WTC11 (cell line): ENCODE data around the gene PIM1. TPM values are rescaled to one million over a fixed set of nuclear protein-coding genes. Genes with fewer than 3 reads are reported as not detected.
"Not testable (repeated sequence)": the region's sequence is repeated elsewhere in the genome, so short reads cannot be mapped to it uniquely, and the experiment has no call there.

Experiments used
- ATAC-seq: fragments of 200-7000 bp; cut with Tn5 transposase; 2 replicates; pipeline ENCODE4 v1.10.0; 2021; ENCODE audit warnings: mild to moderate bottlenecking, moderate library complexity
- CTCF ChIA-PET: fragments of 300-600 bp; sonication (Branson Sonifier 250); formaldehyde crosslinking; loops from one replicate; lab custom pipeline; 2021; ENCODE audit warnings: antibody characterized with exemption; lab: Charles Lee
- POLR2A ChIA-PET: fragments of 350-600 bp; sonication (Branson Sonifier 250); formaldehyde crosslinking; loops from one replicate; lab custom pipeline; 2021; ENCODE audit warnings: antibody characterized with exemption; lab: Charles Lee
- DNase-seq: peaks from one replicate; pipeline ENCODE4 v3.0.0; 2021; ENCODE audit warnings: low spot score
- H3K27ac Mint-ChIP-seq: 2 replicates; pipeline ENCODE4 v1.8.0; 2021; ENCODE audit warnings: mixed read lengths
- H3K27me3 Mint-ChIP-seq: 2 replicates; pipeline ENCODE4 v1.8.0; 2021; ENCODE audit warnings: low read depth, mild to moderate bottlenecking, moderate library complexity, mixed read lengths
- H3K36me3 Mint-ChIP-seq: 2 replicates; pipeline ENCODE4 v1.8.0; 2021; ENCODE audit warnings: mixed read lengths
- H3K4me1 Mint-ChIP-seq: 2 replicates; pipeline ENCODE4 v1.8.0; 2022; ENCODE audit warnings: mixed read lengths
- H3K4me3 Mint-ChIP-seq: 2 replicates; pipeline ENCODE4 v1.8.0; 2021; ENCODE audit warnings: mild to moderate bottlenecking, moderate library complexity, mixed read lengths
- H3K9me3 Mint-ChIP-seq: 2 replicates; pipeline ENCODE4 v1.8.0; 2021; ENCODE audit warnings: mixed read lengths
- CBFB ChIP-seq: sonication (generic); formaldehyde crosslinking; IDR thresholded peaks from 2 replicates; pipeline ENCODE4 v1.8.1; 2022; ENCODE audit warnings: mild to moderate bottlenecking, low read depth, missing genetic modification reagents
- E2F1 ChIP-seq: sonication (generic); formaldehyde crosslinking; IDR thresholded peaks from 2 replicates; pipeline ENCODE4 v1.8.0; 2022; ENCODE audit warnings: mild to moderate bottlenecking, missing genetic modification reagents
- EMX1 ChIP-seq: fragments of 250-450 bp; sonication (Bioruptor Pico); IDR thresholded peaks from 2 replicates; pipeline ENCODE4 v1.8.0; 2021; ENCODE audit warnings: mild to moderate bottlenecking
- ERG ChIP-seq: fragments of 250-450 bp; sonication (Bioruptor Pico); IDR thresholded peaks from 2 replicates; pipeline ENCODE4 v1.8.0; 2021; ENCODE audit warnings: mild to moderate bottlenecking
- FOXJ3 ChIP-seq: sonication (generic); formaldehyde crosslinking; IDR thresholded peaks from 2 replicates; pipeline ENCODE4 v1.9.0; 2021; ENCODE audit warnings: missing genetic modification reagents, mild to moderate bottlenecking, borderline replicate concordance
- FOXK1 ChIP-seq: sonication (generic); formaldehyde crosslinking; IDR thresholded peaks from 2 replicates; pipeline ENCODE4 v1.8.0; 2022; ENCODE audit warnings: mild to moderate bottlenecking, moderate library complexity, missing genetic modification reagents
- GABPB1 ChIP-seq: sonication (generic); formaldehyde crosslinking; IDR thresholded peaks from 2 replicates; pipeline ENCODE4 v1.8.1; 2023; ENCODE audit warnings: mild to moderate bottlenecking, missing genetic modification reagents
- IRF2 ChIP-seq: sonication (generic); formaldehyde crosslinking; IDR thresholded peaks from 2 replicates; pipeline ENCODE4 v1.8.0; 2022; ENCODE audit warnings: low read depth, missing genetic modification reagents, borderline replicate concordance
- MXD4 ChIP-seq: fragments of 250-450 bp; sonication (Bioruptor Pico); IDR thresholded peaks from 2 replicates; pipeline ENCODE4 v1.8.0; 2021; ENCODE audit warnings: mild to moderate bottlenecking, moderate library complexity, borderline replicate concordance
- MYBL2 ChIP-seq: sonication (generic); formaldehyde crosslinking; IDR thresholded peaks from 2 replicates; pipeline ENCODE4 v1.8.1; 2023; ENCODE audit warnings: mild to moderate bottlenecking, moderate library complexity, missing genetic modification reagents
- NFYB ChIP-seq: sonication (generic); formaldehyde crosslinking; conservative IDR thresholded peaks from 2 replicates; pipeline ENCODE4 v1.8.0; 2022; ENCODE audit warnings: low read depth, missing genetic modification reagents
- NR1H2 ChIP-seq: sonication (generic); formaldehyde crosslinking; IDR thresholded peaks from 2 replicates; pipeline ENCODE4 v1.9.0; 2021; ENCODE audit warnings: mild to moderate bottlenecking, moderate library complexity, missing genetic modification reagents
- TCF7 ChIP-seq: sonication (generic); formaldehyde crosslinking; IDR thresholded peaks from 2 replicates; pipeline ENCODE4 v1.8.0; 2022; ENCODE audit warnings: mild to moderate bottlenecking, low read depth, missing genetic modification reagents, moderate library complexity
- ZBTB21 ChIP-seq: sonication (generic); formaldehyde crosslinking; IDR thresholded peaks from 2 replicates; pipeline ENCODE4 v1.8.1; 2023; ENCODE audit warnings: mild to moderate bottlenecking, missing genetic modification reagents, borderline replicate concordance
- ZBTB43 ChIP-seq: sonication (generic); formaldehyde crosslinking; IDR thresholded peaks from 2 replicates; pipeline ENCODE4 v1.8.1; 2023; ENCODE audit warnings: mild to moderate bottlenecking, missing genetic modification reagents
- ZNF219 ChIP-seq: sonication (generic); formaldehyde crosslinking; IDR thresholded peaks from 2 replicates; pipeline ENCODE4 v1.8.0; 2023; ENCODE audit warnings: missing genetic modification reagents, mild to moderate bottlenecking, borderline replicate concordance
- ZNF416 ChIP-seq: fragments of 250-450 bp; sonication (Bioruptor Pico); IDR thresholded peaks from 2 replicates; pipeline ENCODE4 v1.9.0; 2021; ENCODE audit warnings: mild to moderate bottlenecking, inconsistent platforms
- ZNF423 ChIP-seq: fragments of 250-450 bp; sonication (Bioruptor Pico); IDR thresholded peaks from 2 replicates; pipeline ENCODE4 v2.1.2; 2022; ENCODE audit warnings: mild to moderate bottlenecking, moderate library complexity
- ZSCAN18 ChIP-seq: fragments of 250-450 bp; sonication (Bioruptor Pico); IDR thresholded peaks from 2 replicates; pipeline ENCODE4 v2.1.2; 2022; ENCODE audit warnings: mild to moderate bottlenecking, moderate library complexity
- total RNA-seq: library from RNA; stranded (reverse); gene quantifications from 3 replicates; pipeline ENCODE4 v1.2.3, GENCODE V29; 2021
- TF ChIP-seq, protein P1 (sequence below): sonication (generic); formaldehyde crosslinking; IDR thresholded peaks from 2 replicates; pipeline ENCODE4 v1.8.1; 2023; ENCODE audit warnings: mild to moderate bottlenecking, missing genetic modification reagents, moderate library complexity

Gene PIM1
- total RNA-seq, 1 experiment from 2014 or later: 64.7 TPM

DNA sequence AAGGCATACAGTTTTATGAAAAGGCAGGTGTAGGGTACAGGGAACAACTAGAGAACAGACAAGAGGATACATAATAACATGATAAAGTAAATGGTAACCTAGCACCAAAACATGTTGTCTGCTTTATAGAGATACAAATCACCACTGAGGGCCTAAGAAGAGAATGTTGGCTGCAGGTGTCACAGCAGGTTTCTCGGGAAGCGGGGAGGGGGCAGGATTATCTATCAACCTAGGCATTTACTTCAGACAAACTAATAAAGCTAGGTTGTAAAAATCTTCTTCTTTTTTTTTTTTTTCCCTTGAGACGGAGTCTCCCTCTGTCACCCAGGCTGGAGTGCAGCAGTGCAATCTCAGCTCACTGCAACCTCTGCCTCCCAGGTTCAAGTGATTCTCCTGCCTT lies 22.7 kb downstream of the PIM1 start:
- H3K36me3 Mint-ChIP-seq: no peaks in the 10 kb centered on the region
- H3K4me1 Mint-ChIP-seq: peaks cover 4% of the 10 kb centered on the region; the same call in 1 of the 2 replicates
- ChIA-PET CTCF (interaction anchor here (2.0 to 3.0 kb wide), 2 partner anchors 16 to 142 kb away, joined by 7 to 13 read pairs; no protein-coding TSS in a partner anchor), POLR2A (interaction anchor here (0.7 kb wide), 2 partner anchors 256 to 511 kb away, joined by 4 to 5 read pairs; no protein-coding TSS in a partner anchor)
- TF ChIP-seq MYBL2 (CRISPR knock-in tag): no peak
- TF ChIP-seq E2F1 (CRISPR knock-in tag): no peak
- TF ChIP-seq CBFB (CRISPR knock-in tag): no peak
- no peak for TF ChIP-seq ERG (CRISPR knock-in tag)
- no peak for TF ChIP-seq ZNF219 (CRISPR knock-in tag)
- no peak for TF ChIP-seq MXD4 (CRISPR knock-in tag)
- no peak for TF ChIP-seq TCF7 (CRISPR knock-in tag)
- no peak for TF ChIP-seq ZNF416 (CRISPR knock-in tag)
- no peak for TF ChIP-seq FOXJ3
- no peak for TF ChIP-seq NR1H2
- no peak for TF ChIP-seq ZNF423 (CRISPR knock-in tag)
- TF ChIP-seq, protein P1, sequence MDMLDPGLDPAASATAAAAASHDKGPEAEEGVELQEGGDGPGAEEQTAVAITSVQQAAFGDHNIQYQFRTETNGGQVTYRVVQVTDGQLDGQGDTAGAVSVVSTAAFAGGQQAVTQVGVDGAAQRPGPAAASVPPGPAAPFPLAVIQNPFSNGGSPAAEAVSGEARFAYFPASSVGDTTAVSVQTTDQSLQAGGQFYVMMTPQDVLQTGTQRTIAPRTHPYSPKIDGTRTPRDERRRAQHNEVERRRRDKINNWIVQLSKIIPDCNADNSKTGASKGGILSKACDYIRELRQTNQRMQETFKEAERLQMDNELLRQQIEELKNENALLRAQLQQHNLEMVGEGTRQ (CRISPR knock-in tag): no peak
- no peaks in the 10 kb centered on the region for H3K27me3 Mint-ChIP-seq
- no peak for ATAC-seq
- DNase-seq: no peak
- H3K9me3 Mint-ChIP-seq: no peaks in the 10 kb centered on the region
- H3K4me3 Mint-ChIP-seq: no peak overlapping the region
- H3K27ac Mint-ChIP-seq: no peak overlapping the region

- H3K9me3 Mint-ChIP-seq, H3K27me3 Mint-ChIP-seq, H3K4me1 Mint-ChIP-seq, ATAC-seq, H3K36me3 Mint-ChIP-seq, POLR2A ChIA-PET, DNase-seq, H3K27ac Mint-ChIP-seq, H3K4me3 Mint-ChIP-seq: not testable (repeated sequence)
- CTCF ChIA-PET: interaction anchor here (0.7 to 3.0 kb wide), 2 partner anchors 144 to 1354 kb away, joined by 3 to 13 read pairs; no protein-coding TSS in a partner anchor
These were observed 24.9 kb downstream of the PIM1 start for GRCh38 chr6:37194886-37195285.

GRCh38 chr6:37196451-37196850 lies 26.5 kb downstream of the PIM1 start:
- H3K9me3 Mint-ChIP-seq, POLR2A ChIA-PET, H3K27ac Mint-ChIP-seq, H3K4me1 Mint-ChIP-seq, ATAC-seq, H3K36me3 Mint-ChIP-seq, CTCF ChIA-PET, DNase-seq, H3K4me3 Mint-ChIP-seq, H3K27me3 Mint-ChIP-seq: not testable (repeated sequence)

DNA sequence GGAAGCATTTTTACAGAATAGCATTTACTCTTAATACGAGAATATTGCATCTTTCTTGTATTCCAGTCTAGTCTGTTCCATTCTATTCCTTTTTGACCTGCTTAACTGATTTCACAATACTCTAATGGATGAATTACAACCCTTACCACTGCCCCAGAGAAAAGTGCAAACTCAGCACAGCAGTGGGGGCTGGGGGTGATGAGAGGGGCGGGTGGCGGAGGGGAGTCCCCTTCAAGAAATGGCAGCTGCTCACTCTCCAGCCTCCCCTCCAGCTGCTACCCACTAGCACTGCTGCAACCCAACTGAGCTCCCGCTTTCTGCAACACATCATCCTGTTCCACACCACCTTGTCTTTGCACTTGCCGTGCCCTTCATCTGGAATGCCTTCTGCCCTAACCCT lies 30.1 kb downstream of the PIM1 start:
- DNase-seq (no peak), ATAC-seq (no peak)
- no peaks in the 10 kb centered on the region; the same call in 1 of the 2 replicates for H3K27me3 Mint-ChIP-seq
- CTCF ChIA-PET: interaction anchor here (1.3 to 20.2 kb wide), 3 partner anchors 10 to 177 kb away, joined by 4 to 537 read pairs (median 9); no protein-coding TSS in a partner anchor
- H3K4me3 Mint-ChIP-seq: no peak overlapping the region
- no peaks in the 10 kb centered on the region for H3K9me3 Mint-ChIP-seq
- POLR2A ChIA-PET: interaction anchor here (1.0 kb wide), 1 partner anchor 14 kb away, joined by 3 read pairs; no protein-coding TSS in a partner anchor
- no peak overlapping the region for H3K27ac Mint-ChIP-seq
- H3K36me3 Mint-ChIP-seq: no peaks in the 10 kb centered on the region
- H3K4me1 Mint-ChIP-seq: no peaks in the 10 kb centered on the region
- TF ChIP-seq NFYB (CRISPR knock-in tag) (no peak), MXD4 (CRISPR knock-in tag) (no peak), ZSCAN18 (CRISPR knock-in tag) (no peak), ZNF416 (CRISPR knock-in tag) (no peak), ERG (CRISPR knock-in tag) (no peak), EMX1 (CRISPR knock-in tag) (no peak), GABPB1 (no peak), IRF2 (CRISPR knock-in tag) (no peak), ZBTB21 (CRISPR knock-in tag) (no peak), ZBTB43 (CRISPR knock-in tag) (no peak), FOXK1 (CRISPR knock-in tag) (no peak)
